Activated naive CD8-positive, alpha-beta T cell treated with anti-CD3 and anti-CD28 coated beads, Interleukin-2, amount 10 ng/mL, durations not matched to agents 7 days and 5 days (primary cell): ENCODE measurements around the gene KRTAP19-8. TPM values are rescaled to one million over a fixed set of nuclear protein-coding genes. Genes with fewer than 3 reads are reported as not detected.
A peak's percentile ranks its signal among the peaks of the same experiment; 100 is the strongest.

Experiments used
- ATAC-seq: fragments of 150-1000 bp; cut with Tn5 transposase; one replicate; pipeline ENCODE4 v1.10.0; 2021; ENCODE audit warnings: low read depth, moderate library complexity
- POLR2A ChIA-PET: fragments of 350-600 bp; sonication (Branson Sonifier 250); formaldehyde crosslinking; loops from one replicate; lab custom pipeline; 2021; ENCODE audit warnings: antibody characterized with exemption; lab: Charles Lee
- DNase-seq: peaks from one replicate; pipeline ENCODE4 v3.0.0; 2021
- H3K27ac Mint-ChIP-seq: one replicate; pipeline ENCODE4 v1.8.0; 2022; ENCODE audit warnings: mild to moderate bottlenecking, mixed read lengths
- H3K27me3 Mint-ChIP-seq: one replicate; pipeline ENCODE4 v1.8.0; 2022; ENCODE audit warnings: mild to moderate bottlenecking, moderate library complexity, mixed read lengths
- H3K36me3 Mint-ChIP-seq: one replicate; pipeline ENCODE4 v1.8.0; 2021; ENCODE audit warnings: mild to moderate bottlenecking, mixed read lengths
- H3K4me1 Mint-ChIP-seq: one replicate; pipeline ENCODE4 v1.8.0; 2021; ENCODE audit warnings: mixed read lengths
- H3K4me3 Mint-ChIP-seq: one replicate; pipeline ENCODE4 v1.8.0; 2022; ENCODE audit warnings: mild to moderate bottlenecking, moderate library complexity, mixed read lengths
- H3K9me3 Mint-ChIP-seq: one replicate; pipeline ENCODE4 v1.8.0; 2021; ENCODE audit warnings: mixed read lengths
- total RNA-seq, 2 experiments: library from RNA; stranded (reverse); gene quantifications; one replicate each; pipeline ENCODE4 v1.2.3, GENCODE V29; 2021

The KRTAP19-8 gene
- not detected for total RNA-seq

- POLR2A ChIA-PET = no interaction called here
- no peaks in the 10 kb centered on the region for H3K9me3 Mint-ChIP-seq
- no peak within 1 kb of the TSS for H3K27ac Mint-ChIP-seq
- no peak for ATAC-seq
- H3K27me3 Mint-ChIP-seq = peaks cover 16% of the 10 kb centered on the region
- H3K4me1 Mint-ChIP-seq = no peaks in the 10 kb centered on the region
- H3K36me3 Mint-ChIP-seq = no peaks in the 10 kb centered on the region
- no peak within 1 kb of the TSS for H3K4me3 Mint-ChIP-seq
- no peak for DNase-seq
These were observed at the start of gene KRTAP19-8 for GRCh38 chr21:31038376-31038775. TSS of gene KRTAP19-8 (minus strand) at chr21:31038476. CDS start at chr21:31038443, 33 bp downstream.

GRCh38 chr21:31087639-31088473 lies 49.6 kb upstream of the KRTAP19-8 start:
- no peak for ATAC-seq
- no peak overlapping the region for H3K27ac Mint-ChIP-seq
- peak overlapping the region; percentile 68 for H3K4me3 Mint-ChIP-seq
- no peaks in the 10 kb centered on the region for H3K36me3 Mint-ChIP-seq
- POLR2A ChIA-PET = no interaction called here
- peaks cover 10% of the 10 kb centered on the region for H3K4me1 Mint-ChIP-seq
- DNase-seq = no peak
- peaks cover 5% of the 10 kb centered on the region for H3K9me3 Mint-ChIP-seq
- peaks cover 24% of the 10 kb centered on the region for H3K27me3 Mint-ChIP-seq

- DNase-seq = no peak
- Mint-ChIP-seq H3K9me3 (peaks cover 2% of the 10 kb centered on the region), H3K27ac (no peak overlapping the region), H3K27me3 (peaks cover 10% of the 10 kb centered on the region), H3K36me3 (no peaks in the 10 kb centered on the region), H3K4me1 (peaks cover 10% of the 10 kb centered on the region), H3K4me3 (no peak overlapping the region)
- POLR2A ChIA-PET = no interaction called here
- no peak for ATAC-seq
These were observed 46.4 kb upstream of the KRTAP19-8 start for GRCh38 chr21:31084689-31085088.

GRCh38 chr21:31078796-31079195 lies 40.5 kb upstream of the KRTAP19-8 start:
- DNase-seq (no peak), ATAC-seq (no peak)
- peaks cover 8% of the 10 kb centered on the region for H3K4me1 Mint-ChIP-seq
- H3K27ac Mint-ChIP-seq = no peak overlapping the region
- no peaks in the 10 kb centered on the region for H3K36me3 Mint-ChIP-seq
- no peak overlapping the region for H3K4me3 Mint-ChIP-seq
- peaks cover 4% of the 10 kb centered on the region for H3K27me3 Mint-ChIP-seq
- POLR2A ChIA-PET = no interaction called here
- H3K9me3 Mint-ChIP-seq = no peaks in the 10 kb centered on the region

- Mint-ChIP-seq H3K9me3 (no peaks in the 10 kb centered on the region), H3K4me3 (no peak overlapping the region), H3K27me3 (peaks cover 6% of the 10 kb centered on the region), H3K36me3 (no peaks in the 10 kb centered on the region), H3K4me1 (peaks cover 8% of the 10 kb centered on the region), H3K27ac (no peak overlapping the region)
- no peak for DNase-seq
- no peak for ATAC-seq
- POLR2A ChIA-PET = no interaction called here
These were observed 39.9 kb upstream of the KRTAP19-8 start for GRCh38 chr21:31078216-31078615.

GRCh38 chr21:31075848-31076247 lies 37.6 kb upstream of the KRTAP19-8 start:
- no peak for DNase-seq
- H3K36me3 Mint-ChIP-seq = no peaks in the 10 kb centered on the region
- H3K4me3 Mint-ChIP-seq = no peak overlapping the region
- peaks cover 8% of the 10 kb centered on the region for H3K4me1 Mint-ChIP-seq
- POLR2A ChIA-PET = no interaction called here
- no peaks in the 10 kb centered on the region for H3K9me3 Mint-ChIP-seq
- H3K27ac Mint-ChIP-seq = no peak overlapping the region
- ATAC-seq = no peak
- H3K27me3 Mint-ChIP-seq = peaks cover 11% of the 10 kb centered on the region

- Mint-ChIP-seq H3K4me1 (no peaks in the 10 kb centered on the region), H3K9me3 (no peaks in the 10 kb centered on the region), H3K27me3 (peaks cover 18% of the 10 kb centered on the region), H3K4me3 (no peak overlapping the region), H3K36me3 (no peaks in the 10 kb centered on the region), H3K27ac (no peak overlapping the region)
- POLR2A ChIA-PET = no interaction called here
- DNase-seq (no peak), ATAC-seq (no peak)
These were observed 34.3 kb upstream of the KRTAP19-8 start for GRCh38 chr21:31072533-31072932.

- DNase-seq (no peak), ATAC-seq (no peak)
- POLR2A ChIA-PET = no interaction called here
- Mint-ChIP-seq H3K36me3 (no peaks in the 10 kb centered on the region), H3K4me1 (no peaks in the 10 kb centered on the region), H3K27ac (no peak overlapping the region), H3K4me3 (no peak overlapping the region), H3K27me3 (peaks cover 8% of the 10 kb centered on the region), H3K9me3 (no peaks in the 10 kb centered on the region)
These were observed 26.5 kb upstream of the KRTAP19-8 start for GRCh38 chr21:31064803-31065202.

GRCh38 chr21:31052489-31053142 lies 14.3 kb upstream of the KRTAP19-8 start:
- POLR2A ChIA-PET = no interaction called here
- no peak overlapping the region for H3K4me3 Mint-ChIP-seq
- H3K27me3 Mint-ChIP-seq = peaks cover 6% of the 10 kb centered on the region
- H3K9me3 Mint-ChIP-seq = peaks cover 3% of the 10 kb centered on the region
- no peak for ATAC-seq
- no peaks in the 10 kb centered on the region for H3K36me3 Mint-ChIP-seq
- no peaks in the 10 kb centered on the region for H3K4me1 Mint-ChIP-seq
- DNase-seq = no peak
- H3K27ac Mint-ChIP-seq = no peak overlapping the region

GRCh38 chr21:31050577-31051157 lies 12.4 kb upstream of the KRTAP19-8 start:
- no peak for ATAC-seq
- POLR2A ChIA-PET = no interaction called here
- no peaks in the 10 kb centered on the region for H3K4me1 Mint-ChIP-seq
- H3K27ac Mint-ChIP-seq = no peak overlapping the region
- no peaks in the 10 kb centered on the region for H3K36me3 Mint-ChIP-seq
- H3K27me3 Mint-ChIP-seq = peaks cover 7% of the 10 kb centered on the region
- no peaks in the 10 kb centered on the region for H3K9me3 Mint-ChIP-seq
- DNase-seq = no peak
- no peak overlapping the region for H3K4me3 Mint-ChIP-seq

- H3K27ac Mint-ChIP-seq = no peak overlapping the region
- no peak for DNase-seq
- no peaks in the 10 kb centered on the region for H3K4me1 Mint-ChIP-seq
- H3K9me3 Mint-ChIP-seq = no peaks in the 10 kb centered on the region
- POLR2A ChIA-PET = no interaction called here
- H3K4me3 Mint-ChIP-seq = no peak overlapping the region
- ATAC-seq = no peak
- H3K27me3 Mint-ChIP-seq = peaks cover 10% of the 10 kb centered on the region
- H3K36me3 Mint-ChIP-seq = no peaks in the 10 kb centered on the region
These were observed 7.6 kb upstream of the KRTAP19-8 start for GRCh38 chr21:31045841-31046240.

GRCh38 chr21:31043471-31043870 lies 5.2 kb upstream of the KRTAP19-8 start:
- H3K9me3 Mint-ChIP-seq = no peaks in the 10 kb centered on the region
- H3K27me3 Mint-ChIP-seq = peaks cover 10% of the 10 kb centered on the region
- no peak overlapping the region for H3K27ac Mint-ChIP-seq
- POLR2A ChIA-PET = no interaction called here
- H3K36me3 Mint-ChIP-seq = no peaks in the 10 kb centered on the region
- H3K4me1 Mint-ChIP-seq = no peaks in the 10 kb centered on the region
- H3K4me3 Mint-ChIP-seq = no peak overlapping the region
- DNase-seq (no peak), ATAC-seq (no peak)

GRCh38 chr21:31042080-31042464 lies 3.8 kb upstream of the KRTAP19-8 start:
- Mint-ChIP-seq H3K4me1 (no peaks in the 10 kb centered on the region), H3K9me3 (no peaks in the 10 kb centered on the region), H3K27me3 (peaks cover 11% of the 10 kb centered on the region), H3K27ac (no peak overlapping the region), H3K36me3 (no peaks in the 10 kb centered on the region), H3K4me3 (no peak overlapping the region)
- POLR2A ChIA-PET = no interaction called here
- ATAC-seq (no peak), DNase-seq (no peak)
